HFF-Myc (cell line): ENCODE data around the gene PGK1.

Experiments
- DNase-seq: peaks from one replicate; pipeline ENCODE4 v3.0.0-alpha.2; 2011; ENCODE audit warnings: low read depth; ENCODE audit errors: extremely low read depth
- H3K4me3 ChIP-seq: replicated peaks from 2 replicates; pipeline ENCODE4 v1.5.1; 2011; ENCODE audit warnings: low read depth, mild to moderate bottlenecking, control low read depth, low read length
- CTCF ChIP-seq: IDR thresholded peaks from 2 replicates; pipeline ENCODE4 v1.5.1; 2012; ENCODE audit warnings: mild to moderate bottlenecking, low read depth, low read length, control low read depth; ENCODE audit errors: missing control alignments

Gene PGK1

GRCh38 chrX:78104447-78105176 is 564 bp downstream of the PGK1 start:
- no peak for DNase-seq
- peak overlapping the region; percentile 91 for H3K4me3 ChIP-seq
- TF ChIP-seq CTCF: no peak

GRCh38 chrX:78105944-78106650 is 2.0 kb downstream of the PGK1 start:
- TF ChIP-seq CTCF: no peak
- no peak for DNase-seq
- H3K4me3 ChIP-seq: peak overlapping the region; percentile 91

- no peak for TF ChIP-seq CTCF
Measured at GRCh38 chrX:78106651-78106986, 2.6 kb downstream of the PGK1 start.

GRCh38 chrX:78109458-78109857 is 5.4 kb downstream of the PGK1 start:
- no peak overlapping the region for H3K4me3 ChIP-seq
- DNase-seq: no peak
- TF ChIP-seq CTCF: no peak

More at GRCh38 chrX:78106651-78106986, 2.6 kb downstream of the PGK1 start:
- no peak for DNase-seq
- peak overlapping the region; percentile 91 for H3K4me3 ChIP-seq

GRCh38 chrX:78111140-78111931 is 7.3 kb downstream of the PGK1 start:
- DNase-seq: no peak
- H3K4me3 ChIP-seq: no peak overlapping the region
- no peak for TF ChIP-seq CTCF

- H3K4me3 ChIP-seq: no peak overlapping the region
- no peak for DNase-seq
- TF ChIP-seq CTCF: no peak
Measured at GRCh38 chrX:78116365-78116764, 12.3 kb downstream of the PGK1 start.
